Cardiac muscle cell (in vitro differentiated cells and primary cell): ENCODE results near the gene UBL7. TPM values are rescaled to one million over a fixed set of nuclear protein-coding genes. Genes with fewer than 3 reads are reported as not detected.

Experiments
- DNase-seq, 2 donors: peaks; one replicate each; pipeline versions ENCODE4 v3.0.0 to v3.0.0-alpha.2; 2010 to 2017; ENCODE audit warnings: low read depth in 1 of 2, low spot score in 1 of 2
- H3K27ac ChIP-seq: fragments of 200-600 bp; sonication (generic); 2 replicates; pipeline ENCODE4 v1.5.1; 2016
- H3K27me3 ChIP-seq: fragments of 200-600 bp; sonication (generic); 2 replicates; pipeline ENCODE4 v1.6.0; 2016; ENCODE audit warnings: control low read depth
- H3K36me3 ChIP-seq: fragments of 200-600 bp; sonication (generic); 2 replicates; pipeline ENCODE4 v1.5.1; 2016; ENCODE audit warnings: control low read depth
- H3K4me1 ChIP-seq: fragments of 200-600 bp; sonication (generic); 2 replicates; pipeline ENCODE4 v1.8.1; 2017; ENCODE audit warnings: low read depth, mild to moderate bottlenecking, mixed run types
- H3K4me3 ChIP-seq: fragments of 200-600 bp; sonication (generic); 2 replicates; pipeline ENCODE4 v1.5.1; 2016; ENCODE audit warnings: mild to moderate bottlenecking
- H3K9me3 ChIP-seq: fragments of 200-600 bp; sonication (generic); 2 replicates; pipeline ENCODE4 v1.5.1; 2017; ENCODE audit warnings: low read depth, mild to moderate bottlenecking, control low read depth
- polyA plus RNA-seq: library from polyadenylated mRNA; unstranded; fragments of >200 nt; fragmentation: Nextera tagmentation; extraction: Ambion mirVana; gene quantifications from 2 replicates; pipeline ENCODE4 v1.2.1, GENCODE V29; 2016
- total RNA-seq: library from RNA; depleted of rRNA; stranded (reverse); fragments of >200 nt; gene quantifications from 2 replicates; pipeline ENCODE4 v1.2.3, GENCODE V29; 2016
- TF ChIP-seq, protein P1 (sequence below): IDR thresholded peaks from 2 replicates; pipeline ENCODE4 v1.5.1; 2012; ENCODE audit warnings: low read depth, mild to moderate bottlenecking, low read length

UBL7 gene
- total and polyA plus RNA-seq, 2 experiments from 2014 or later: 74.3 to 135 TPM

GRCh38 chr15:74441248-74441941, 19.6 kb downstream of the UBL7 start:
- TF ChIP-seq, protein P1, sequence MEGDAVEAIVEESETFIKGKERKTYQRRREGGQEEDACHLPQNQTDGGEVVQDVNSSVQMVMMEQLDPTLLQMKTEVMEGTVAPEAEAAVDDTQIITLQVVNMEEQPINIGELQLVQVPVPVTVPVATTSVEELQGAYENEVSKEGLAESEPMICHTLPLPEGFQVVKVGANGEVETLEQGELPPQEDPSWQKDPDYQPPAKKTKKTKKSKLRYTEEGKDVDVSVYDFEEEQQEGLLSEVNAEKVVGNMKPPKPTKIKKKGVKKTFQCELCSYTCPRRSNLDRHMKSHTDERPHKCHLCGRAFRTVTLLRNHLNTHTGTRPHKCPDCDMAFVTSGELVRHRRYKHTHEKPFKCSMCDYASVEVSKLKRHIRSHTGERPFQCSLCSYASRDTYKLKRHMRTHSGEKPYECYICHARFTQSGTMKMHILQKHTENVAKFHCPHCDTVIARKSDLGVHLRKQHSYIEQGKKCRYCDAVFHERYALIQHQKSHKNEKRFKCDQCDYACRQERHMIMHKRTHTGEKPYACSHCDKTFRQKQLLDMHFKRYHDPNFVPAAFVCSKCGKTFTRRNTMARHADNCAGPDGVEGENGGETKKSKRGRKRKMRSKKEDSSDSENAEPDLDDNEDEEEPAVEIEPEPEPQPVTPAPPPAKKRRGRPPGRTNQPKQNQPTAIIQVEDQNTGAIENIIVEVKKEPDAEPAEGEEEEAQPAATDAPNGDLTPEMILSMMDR: no peak
- Histone ChIP-seq H3K9me3 (no peaks in the 10 kb centered on the region), H3K4me3 (no peak overlapping the region), H3K36me3 (no peaks in the 10 kb centered on the region), H3K27me3 (no peaks in the 10 kb centered on the region), H3K27ac (no peak overlapping the region), H3K4me1 (peaks cover 10% of the 10 kb centered on the region)
- no peak for DNase-seq

DNA sequence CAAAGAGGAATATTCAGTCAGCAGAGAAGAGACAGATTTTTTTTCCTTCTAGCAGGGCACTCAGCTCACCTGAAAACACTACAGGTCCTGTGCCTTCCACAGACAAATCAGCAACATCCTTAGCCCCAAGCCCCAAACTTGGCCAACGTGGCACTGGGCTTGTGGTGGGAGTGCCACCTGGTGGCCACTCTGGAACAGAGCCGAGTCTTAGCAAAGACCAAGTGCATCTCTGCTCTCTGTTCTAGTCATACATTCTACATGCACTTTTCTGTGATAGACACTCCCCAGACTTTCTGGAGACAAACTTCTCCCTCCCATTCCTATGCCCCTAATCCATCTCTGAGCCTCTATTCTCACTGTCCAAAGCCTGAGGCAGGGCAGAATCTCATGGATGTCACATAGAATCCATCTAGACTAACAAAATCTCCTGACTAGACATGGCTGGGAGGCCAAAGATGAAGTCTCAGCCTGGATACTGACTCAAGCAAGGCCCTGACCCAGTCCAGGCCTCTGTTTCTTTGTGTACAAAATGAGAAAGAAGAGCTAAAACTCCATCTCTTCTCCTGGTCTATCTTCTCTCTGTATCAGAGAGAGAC, 22.1 kb downstream of the UBL7 start:
- Histone ChIP-seq H3K4me3 (no peak overlapping the region), H3K9me3 (no peaks in the 10 kb centered on the region), H3K4me1 (peaks cover 23% of the 10 kb centered on the region), H3K27me3 (no peaks in the 10 kb centered on the region), H3K36me3 (no peaks in the 10 kb centered on the region), H3K27ac (no peak overlapping the region)
- peak; percentile 83 to 86 for DNase-seq
- TF ChIP-seq, protein P1: peak; percentile 88

DNA sequence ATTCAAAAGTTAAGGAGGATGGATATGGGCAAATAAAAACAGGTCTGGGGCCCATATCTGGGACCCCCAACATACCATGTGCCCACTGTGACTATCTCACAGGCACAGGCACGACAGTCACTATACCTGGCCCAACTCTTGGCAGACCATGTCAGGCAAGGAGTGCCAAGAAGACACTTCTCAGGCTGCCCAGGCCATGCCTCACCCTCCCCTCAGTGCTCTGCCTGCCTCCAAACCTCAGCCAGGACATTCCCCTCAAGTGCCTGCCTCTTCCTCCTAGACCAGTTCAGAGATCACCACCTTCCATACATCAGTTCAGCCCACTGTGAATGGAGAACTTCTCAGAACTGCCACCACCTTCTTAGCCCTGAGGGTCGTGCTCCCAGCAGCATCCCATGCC, 22.8 kb downstream of the UBL7 start:
- Histone ChIP-seq H3K27me3 (no peaks in the 10 kb centered on the region), H3K36me3 (no peaks in the 10 kb centered on the region), H3K9me3 (no peaks in the 10 kb centered on the region), H3K4me1 (peaks cover 23% of the 10 kb centered on the region), H3K27ac (no peak overlapping the region), H3K4me3 (no peak overlapping the region)
- TF ChIP-seq, protein P1: no peak
- no peak for DNase-seq

DNA sequence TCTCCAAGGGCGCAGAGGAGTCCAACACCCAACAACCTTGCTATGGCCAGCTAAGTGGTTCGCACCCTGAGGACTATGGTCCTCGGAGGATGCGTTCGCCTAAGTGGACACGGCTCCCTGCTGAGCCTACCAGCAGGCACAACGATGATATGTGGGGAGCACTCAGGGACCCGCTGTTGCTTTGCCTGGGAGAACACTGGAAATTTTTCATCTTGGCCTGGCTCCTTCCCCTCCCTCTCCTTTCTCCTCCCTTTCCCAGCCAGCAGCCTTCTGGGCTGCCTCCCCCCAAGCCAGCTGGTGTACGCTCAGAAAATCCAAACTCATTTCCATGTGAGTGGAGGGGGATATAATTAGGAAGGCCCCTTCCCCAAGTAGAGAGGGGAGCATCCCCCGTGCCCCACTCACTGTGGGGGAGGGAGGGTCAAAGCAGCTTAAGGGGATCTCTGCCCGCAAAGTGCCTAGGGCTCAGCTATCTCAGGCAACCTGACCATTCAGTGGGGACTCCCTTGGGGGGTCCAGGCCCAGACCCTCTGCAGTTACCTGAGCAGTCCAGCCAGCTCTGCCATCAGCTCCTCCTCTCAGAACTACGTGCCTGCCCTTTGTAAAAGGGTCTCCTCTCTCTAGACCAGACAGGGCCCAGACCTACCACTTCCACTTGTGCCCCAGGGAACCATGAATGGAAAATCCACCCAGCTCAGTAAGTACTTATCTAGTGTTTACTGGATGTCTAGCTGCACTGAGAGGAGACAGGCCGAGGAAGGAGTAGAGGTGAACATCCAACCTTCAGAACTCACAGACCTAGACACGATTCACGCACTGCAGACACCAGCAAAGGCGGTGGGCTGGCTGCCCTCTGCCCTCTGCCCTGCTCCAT, 26.5 kb downstream of the UBL7 start:
- H3K4me1 ChIP-seq: peaks cover 13% of the 10 kb centered on the region
- TF ChIP-seq, protein P1: no peak
- H3K4me3 ChIP-seq: peak overlapping the region; percentile 78
- no peaks in the 10 kb centered on the region for H3K27me3 ChIP-seq
- H3K27ac ChIP-seq: peak overlapping the region; percentile 57
- no peaks in the 10 kb centered on the region for H3K36me3 ChIP-seq
- DNase-seq: peak in 1 of 2 donors; percentile 47
- no peaks in the 10 kb centered on the region for H3K9me3 ChIP-seq

DNA sequence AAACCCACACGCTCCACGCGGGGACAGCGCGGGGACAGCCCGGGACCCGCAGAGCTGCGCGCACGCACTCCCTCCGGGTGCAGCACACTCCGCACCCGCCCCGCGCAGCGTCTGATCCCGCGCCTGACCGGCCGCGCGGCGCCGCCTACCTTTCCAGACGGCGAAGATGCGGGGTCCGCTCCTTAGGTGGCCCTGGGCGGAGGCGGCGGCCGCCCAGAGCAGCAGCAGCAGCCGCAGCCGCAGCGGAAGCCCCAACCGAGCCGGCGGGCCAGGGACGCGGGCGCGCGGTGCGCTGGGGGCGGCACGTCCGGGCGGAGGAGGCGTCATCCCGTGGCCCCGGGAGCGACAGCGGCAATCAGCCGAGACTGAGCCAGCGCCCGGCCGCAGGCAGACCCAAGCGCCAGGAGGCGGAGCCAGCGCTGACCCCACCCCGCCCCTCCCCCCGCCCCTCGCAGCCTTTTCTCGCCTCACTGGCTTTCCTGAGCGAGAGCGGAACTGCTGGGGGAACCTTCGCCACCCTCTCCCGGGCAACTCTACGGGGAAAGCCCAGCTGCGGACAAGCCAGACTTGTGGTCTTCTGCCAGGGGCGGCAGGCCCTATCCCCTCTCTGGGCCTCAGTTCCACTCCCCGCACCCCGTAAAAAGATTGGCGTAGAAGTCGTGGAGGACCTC, 27.2 kb downstream of the UBL7 start, which contains the start of gene SEMA7A:
TSS of gene SEMA7A (minus strand) at position 367 of the 671 bp plus-strand sequence. CDS start at position 327, 40 bp downstream.
- Histone ChIP-seq H3K27ac (peak within 1 kb of the TSS; percentile 57), H3K9me3 (no peaks in the 10 kb centered on the region), H3K27me3 (no peaks in the 10 kb centered on the region), H3K4me3 (peak within 1 kb of the TSS; percentile 78), H3K4me1 (peaks cover 16% of the 10 kb centered on the region), H3K36me3 (no peaks in the 10 kb centered on the region)
- TF ChIP-seq, protein P1: no peak
- peak; percentile 80 to 88 for DNase-seq
